ENCODE results near the gene GAPDHS.
A peak's percentile ranks its signal among the peaks of the same experiment; 100 is the strongest.

GAPDHS gene

GRCh38 chr19:35533201-35533821 is at the start of gene GAPDHS:
GAPDHS (plus strand) TSS chr19:35533456; CDS start chr19:35533528, 72 bp downstream.
- no peak for DNase-seq

- DNase-seq = no peak
Observed at GRCh38 chr19:35484252-35485036, 48.8 kb upstream of the GAPDHS start.

GRCh38 chr19:35486268-35486708 is 47.0 kb upstream of the GAPDHS start:
- no peak for DNase-seq

GRCh38 chr19:35487656-35488182 is 45.5 kb upstream of the GAPDHS start:
- no peak for DNase-seq

GRCh38 chr19:35488677-35489076 is 44.6 kb upstream of the GAPDHS start:
- no peak for DNase-seq

GRCh38 chr19:35490364-35490763 is 42.9 kb upstream of the GAPDHS start, which contains the start of gene KRTDAP:
KRTDAP (minus strand) TSS chr19:35490464; CDS start chr19:35490442, 22 bp downstream.
- DNase-seq = no peak

- no peak for DNase-seq
Observed at GRCh38 chr19:35491836-35492360, 41.4 kb upstream of the GAPDHS start.

- DNase-seq = no peak
Observed at GRCh38 chr19:35493971-35494370, 39.3 kb upstream of the GAPDHS start.

GRCh38 chr19:35495107-35496064 is 37.9 kb upstream of the GAPDHS start:
- DNase-seq = peak; percentile 59 to 63

- no peak for DNase-seq
Observed at GRCh38 chr19:35497406-35497805, 35.9 kb upstream of the GAPDHS start.

- no peak for DNase-seq
Observed at GRCh38 chr19:35498220-35498619, 35.0 kb upstream of the GAPDHS start.

GRCh38 chr19:35498984-35499527 is 34.2 kb upstream of the GAPDHS start:
- DNase-seq = no peak

- DNase-seq = no peak
Observed at GRCh38 chr19:35500611-35501010, 32.6 kb upstream of the GAPDHS start.

- no peak for DNase-seq
Observed at GRCh38 chr19:35501684-35502083, 31.6 kb upstream of the GAPDHS start.

- no peak for DNase-seq
Observed at GRCh38 chr19:35502751-35503150, 30.5 kb upstream of the GAPDHS start.

- DNase-seq = no peak
Observed at GRCh38 chr19:35506011-35506410, 27.2 kb upstream of the GAPDHS start.

- no peak for DNase-seq
Observed at GRCh38 chr19:35507561-35507960, 25.7 kb upstream of the GAPDHS start.

GRCh38 chr19:35508129-35508528 is 25.1 kb upstream of the GAPDHS start:
- no peak for DNase-seq

- DNase-seq = no peak
Observed at GRCh38 chr19:35509018-35509652, 24.1 kb upstream of the GAPDHS start.

- peak; percentile 3 to 6 for DNase-seq
Observed at GRCh38 chr19:35509861-35510625, 23.2 kb upstream of the GAPDHS start.

GRCh38 chr19:35510626-35510964 is 22.7 kb upstream of the GAPDHS start:
- no peak for DNase-seq

Data from AML-193 (cell line).